ENCODE measurements around the gene WDFY4.

Gene WDFY4

GRCh38 chr10:48648172-48648942 lies 36.3 kb upstream of the WDFY4 start:
- TF ChIP-seq CTCF (IDR thresholded peaks at IDR 0.05; ENCODE audit: low read depth, low read length): no peak
- Histone ChIP-seq H3K9me3 (ENCODE audit: severe bottlenecking) (no peaks in the 10 kb centered on the region), H3K27me3 (ENCODE audit: insufficient read depth, low read depth, severe bottlenecking) (no peaks in the 10 kb centered on the region), H3K4me3 (ENCODE audit: low read depth, low read length) (no peak overlapping the region), H3K36me3 (no peaks in the 10 kb centered on the region), H3K27ac (no peak overlapping the region)
- DNase-seq: no peak

DNA sequence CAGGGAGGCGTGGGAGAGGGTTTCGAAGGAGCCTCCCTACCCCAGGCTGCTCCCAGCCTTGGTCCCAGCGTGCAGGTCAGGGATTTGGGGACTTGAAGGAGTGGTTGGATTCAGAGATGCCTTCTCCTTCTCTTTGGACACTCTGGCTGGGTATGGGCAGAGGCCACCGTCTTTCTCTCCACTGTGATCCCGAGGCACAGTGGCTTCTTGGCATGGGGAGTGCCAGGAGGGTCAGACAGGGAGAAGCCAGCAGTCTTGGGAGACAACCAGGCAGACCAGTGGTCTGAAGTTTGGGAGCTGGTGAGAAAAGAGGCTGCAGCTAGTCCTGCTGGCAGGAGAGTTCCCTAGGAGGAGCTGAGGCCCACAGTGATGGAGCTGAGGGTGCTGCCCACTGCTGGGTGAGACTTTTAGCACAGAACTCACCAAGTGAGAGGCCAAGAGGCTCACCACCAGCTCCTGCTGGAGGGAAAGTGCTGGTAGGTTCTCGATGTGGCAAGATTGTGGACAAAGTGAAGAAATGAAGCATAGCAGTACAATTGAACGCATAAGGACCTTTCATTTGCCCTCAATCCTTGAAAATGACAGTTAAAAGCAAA lies 35.2 kb upstream of the WDFY4 start:
- no peaks in the 10 kb centered on the region for H3K36me3 ChIP-seq
- no peak overlapping the region for H3K27ac ChIP-seq
- DNase-seq: no peak
- H3K4me3 ChIP-seq (ENCODE audit: low read depth, low read length): no peak overlapping the region
- H3K9me3 ChIP-seq (ENCODE audit: severe bottlenecking): no peaks in the 10 kb centered on the region
- peak; percentile 7; the same call in 1 of the 2 replicates for TF ChIP-seq CTCF (IDR thresholded peaks at IDR 0.05; ENCODE audit: low read depth, low read length)
- H3K27me3 ChIP-seq (ENCODE audit: insufficient read depth, low read depth, severe bottlenecking): no peaks in the 10 kb centered on the region

GRCh38 chr10:48651293-48651692 lies 33.4 kb upstream of the WDFY4 start:
- TF ChIP-seq CTCF (IDR thresholded peaks at IDR 0.05; ENCODE audit: low read depth, low read length): no peak
- H3K27ac ChIP-seq: no peak overlapping the region
- H3K4me3 ChIP-seq (ENCODE audit: low read depth, low read length): no peak overlapping the region
- no peaks in the 10 kb centered on the region for H3K36me3 ChIP-seq
- no peak for DNase-seq
- H3K9me3 ChIP-seq (ENCODE audit: severe bottlenecking): no peaks in the 10 kb centered on the region
- H3K27me3 ChIP-seq (ENCODE audit: insufficient read depth, low read depth, severe bottlenecking): no peaks in the 10 kb centered on the region

DNA sequence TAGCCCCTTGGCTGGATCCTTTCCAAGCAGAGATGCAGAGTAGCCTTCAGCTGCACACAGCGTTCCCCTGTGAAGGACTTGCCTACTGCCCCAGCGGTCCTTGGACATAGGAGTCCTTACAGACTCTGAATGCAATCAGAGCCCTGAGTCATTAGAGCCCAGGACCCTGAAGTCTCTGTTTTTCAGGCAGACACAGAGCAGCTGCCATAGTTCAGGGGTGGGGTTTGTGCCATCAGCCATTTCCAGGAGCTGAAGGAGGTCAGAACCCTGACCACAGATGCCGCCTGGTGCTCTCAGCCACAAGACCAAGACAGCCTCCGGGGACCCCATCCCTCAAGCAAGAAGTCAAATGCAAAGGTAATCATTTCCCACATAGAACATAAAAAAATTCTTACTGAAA lies 32.8 kb upstream of the WDFY4 start:
- Histone ChIP-seq H3K27ac (no peak overlapping the region), H3K27me3 (ENCODE audit: insufficient read depth, low read depth, severe bottlenecking) (no peaks in the 10 kb centered on the region)
- TF ChIP-seq CTCF (IDR thresholded peaks at IDR 0.05; ENCODE audit: low read depth, low read length): no peak

DNA sequence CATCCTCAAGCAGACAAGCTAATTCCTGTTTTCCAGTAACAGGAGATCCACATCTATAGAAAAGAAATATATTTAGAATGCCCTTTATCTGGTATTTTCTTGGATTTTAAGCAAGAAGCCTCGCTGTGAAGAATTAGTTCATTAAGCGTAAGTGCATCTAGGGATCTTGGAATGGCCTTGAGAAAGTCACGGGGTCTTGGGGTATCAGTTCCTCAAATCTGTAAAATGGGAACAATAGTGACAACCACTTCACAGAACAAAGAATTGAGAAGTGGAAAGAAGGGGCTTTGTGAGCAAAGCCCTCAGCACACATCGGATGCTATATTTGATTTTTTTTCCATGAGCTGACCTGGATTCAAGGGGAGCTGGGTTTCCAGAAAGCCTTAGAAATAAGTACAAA lies 32.3 kb upstream of the WDFY4 start:
- H3K27me3 ChIP-seq (ENCODE audit: insufficient read depth, low read depth, severe bottlenecking): no peaks in the 10 kb centered on the region
- no peaks in the 10 kb centered on the region for H3K9me3 ChIP-seq (ENCODE audit: severe bottlenecking)
- no peak for DNase-seq
- H3K36me3 ChIP-seq: no peaks in the 10 kb centered on the region
- no peak overlapping the region for H3K4me3 ChIP-seq (ENCODE audit: low read depth, low read length)
- H3K27ac ChIP-seq: no peak overlapping the region
- TF ChIP-seq CTCF (IDR thresholded peaks at IDR 0.05; ENCODE audit: low read depth, low read length): no peak

More for the DNA sequence above, 32.8 kb upstream of the WDFY4 start:
- DNase-seq: no peak
- no peak overlapping the region for H3K4me3 ChIP-seq (ENCODE audit: low read depth, low read length)
- H3K36me3 ChIP-seq: no peaks in the 10 kb centered on the region
- H3K9me3 ChIP-seq (ENCODE audit: severe bottlenecking): no peaks in the 10 kb centered on the region
